HepG2 (cell line): ENCODE measurements around the gene IFI35. TPM values are rescaled to one million over a fixed set of nuclear protein-coding genes. Genes with fewer than 3 reads are reported as not detected.
A peak's percentile ranks its signal among the peaks of the same experiment; 100 is the strongest.

Experiments used
- ATF7-NPFF ChIP-seq: sonication (generic); formaldehyde crosslinking; IDR thresholded peaks from 2 replicates; pipeline ENCODE4 v1.8.1; 2023; ENCODE audit warnings: mild to moderate bottlenecking, low read depth, missing genetic modification reagents, moderate library complexity
- BRCA1 ChIP-seq: sonication (generic); formaldehyde crosslinking; IDR thresholded peaks from 2 replicates; pipeline ENCODE4 v1.4.0; 2020; ENCODE audit warnings: missing genetic modification reagents
- FOXP4 ChIP-seq: sonication (generic); formaldehyde crosslinking; IDR thresholded peaks from 2 replicates; pipeline ENCODE4 v1.4.0; 2020; ENCODE audit warnings: missing genetic modification reagents
- GATAD2A ChIP-seq: IDR thresholded peaks from 2 replicates; pipeline ENCODE4 v1.6.1; 2016
- HCFC1 ChIP-seq: fragments of 150-350 bp; IDR thresholded peaks from 2 replicates; pipeline ENCODE4 v1.6.1; 2014; ENCODE audit warnings: low read depth, low read length
- NR2F1 ChIP-seq, 2 experiments: fragments of 450-650 bp in 1 of 2; formaldehyde crosslinking in 1 of 2; IDR thresholded peaks; 2 replicates each; pipeline versions ENCODE4 v1.5.0 to v1.6.1; 2016 to 2020; ENCODE audit warnings: mild to moderate bottlenecking in 1 of 2, missing compliant biosample characterization in 1 of 2, missing genetic modification reagents in 1 of 2, moderate library complexity in 1 of 2
- PHF8 ChIP-seq: sonication (generic); formaldehyde crosslinking; IDR thresholded peaks from 2 replicates; pipeline ENCODE4 v1.5.0; 2020; ENCODE audit warnings: missing genetic modification reagents
- TFE3 ChIP-seq: IDR thresholded peaks from 2 replicates; pipeline ENCODE4 v1.6.1; 2016
- ZNF331 ChIP-seq: sonication (generic); formaldehyde crosslinking; IDR thresholded peaks from 2 replicates; pipeline ENCODE4 v1.4.0; 2020; ENCODE audit warnings: missing genetic modification reagents
- ZNF572 ChIP-seq: sonication (generic); formaldehyde crosslinking; IDR thresholded peaks from 2 replicates; pipeline ENCODE4 v1.5.1; 2020; ENCODE audit warnings: mild to moderate bottlenecking, missing genetic modification reagents
- ZNF644 ChIP-seq: IDR thresholded peaks from 2 replicates; pipeline ENCODE4 v1.6.1; 2016; ENCODE audit warnings: low read depth
- ZNF646 ChIP-seq: sonication (generic); formaldehyde crosslinking; IDR thresholded peaks from 2 replicates; pipeline ENCODE4 v1.9.0; 2021; ENCODE audit warnings: mild to moderate bottlenecking, missing genetic modification reagents
- polyA plus RNA-seq, 8 experiments: library from polyadenylated mRNA; depleted of rRNA in 3 of 8; stranded (reverse) in 7 of 8; unstranded in 1 of 8; fragments of >200 nt; fragmentation: Illumina TruSeq in 4 of 8; extraction: Trizol in 4 of 8; gene quantifications; 2 replicates each; pipeline versions ENCODE4 v1.2.1 to v1.2.3, GENCODE V29; 2011 to 2016; ENCODE audit warnings: low read depth in 4 of 8, missing spikeins in 1 of 8, mixed read lengths in 1 of 8; ENCODE audit not compliant: insufficient read depth in 1 of 8
- total RNA-seq, 5 experiments: library from RNA; depleted of rRNA; stranded (reverse); fragments of >200 nt; fragmentation: Illumina TruSeq; extraction: Trizol; gene quantifications; 2 replicates each; pipeline ENCODE4 v1.2.3, GENCODE V29; 2016; ENCODE audit warnings: low read depth in 1 of 5
- TF ChIP-seq, protein P1 (sequence below): IDR thresholded peaks from 2 replicates; pipeline ENCODE4 v1.6.1; 2016; ENCODE audit warnings: missing genetic modification reagents, missing compliant biosample characterization

The IFI35 gene
- total and polyA plus RNA-seq, 2 of the 13 experiments (the other 11 are each of a cell fraction or from before 2014, with no cell fraction given), result 28.9 to 38.1 TPM

DNA sequence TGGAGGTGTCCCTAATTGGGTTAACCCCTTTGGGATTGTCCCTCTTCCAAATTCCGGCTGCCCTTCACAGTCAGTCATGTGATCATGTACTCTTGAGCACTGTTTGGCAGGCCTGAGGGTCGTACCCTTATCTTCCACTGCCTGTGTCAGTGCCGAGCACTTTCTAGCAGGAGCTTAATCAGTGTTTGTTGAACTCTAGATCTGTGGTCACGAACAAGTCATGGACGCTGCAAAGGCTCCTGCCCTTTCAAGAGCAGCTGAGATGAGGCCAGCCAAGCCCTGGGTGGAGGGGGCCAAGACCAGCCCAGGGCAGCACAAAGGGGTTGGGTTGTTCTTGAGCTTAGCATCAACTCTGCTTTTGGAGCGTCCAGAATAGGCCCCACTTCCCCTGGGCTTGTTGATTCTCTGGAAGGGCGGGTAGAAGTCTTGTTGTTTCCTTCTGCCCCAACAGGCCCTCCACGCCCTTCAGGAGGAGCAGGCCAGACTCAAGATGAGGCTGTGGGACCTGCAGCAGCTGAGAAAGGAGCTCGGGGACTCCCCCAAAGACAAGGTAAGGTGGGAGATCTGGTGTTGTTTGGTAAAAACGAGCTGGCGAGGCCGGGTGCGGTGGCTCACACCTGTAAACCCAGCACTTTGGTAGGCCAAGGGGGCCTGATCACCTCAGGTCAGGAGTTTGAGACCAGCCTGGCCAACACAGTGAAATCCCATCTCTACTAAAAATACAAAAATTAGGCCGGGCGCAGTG is 5.3 kb downstream of the IFI35 start (continued):
- TF ChIP-seq ZNF646, result no peak
- TF ChIP-seq TFE3, result 0 out of 2 replicates have a peak, but pooled peaks have one; percentile 46
- 0 out of 2 replicates have a peak, but pooled peaks have one; percentile 42 for TF ChIP-seq ATF7-NPFF
- TF ChIP-seq PHF8 (CRISPR knock-in tag), result peak; percentile 36; the same call in 1 of the 2 replicates
- TF ChIP-seq NR2F1 (CRISPR knock-in tag; IDR thresholded peaks at IDR 0.05), result no peak
- no peak for TF ChIP-seq HCFC1
- TF ChIP-seq, protein P1, sequence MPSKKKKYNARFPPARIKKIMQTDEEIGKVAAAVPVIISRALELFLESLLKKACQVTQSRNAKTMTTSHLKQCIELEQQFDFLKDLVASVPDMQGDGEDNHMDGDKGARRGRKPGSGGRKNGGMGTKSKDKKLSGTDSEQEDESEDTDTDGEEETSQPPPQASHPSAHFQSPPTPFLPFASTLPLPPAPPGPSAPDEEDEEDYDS (CRISPR knock-in tag), result 0 out of 2 replicates have a peak, but pooled peaks have one; percentile 11
- peak; percentile 27; the same call in 1 of the 2 replicates for TF ChIP-seq ZNF331 (CRISPR knock-in tag)
- 0 out of 2 replicates have a peak, but pooled peaks have one; percentile 19 for TF ChIP-seq ZNF572 (CRISPR knock-in tag)
- no peak for TF ChIP-seq BRCA1
- 0 out of 2 replicates have a peak, but pooled peaks have one; percentile 20 for TF ChIP-seq FOXP4
- TF ChIP-seq ZNF644 (CRISPR knock-in tag), result 0 out of 2 replicates have a peak, but pooled peaks have one; percentile 22
- TF ChIP-seq GATAD2A (CRISPR knock-in tag), result 0 out of 2 replicates have a peak, but pooled peaks have one; percentile 14
